SK-N-MC (cell line): ENCODE measurements around the gene EFEMP2.

ENCODE experiments used
- DNase-seq: peaks from one replicate; pipeline ENCODE4 v3.0.0-alpha.2; 2011; ENCODE audit warnings: low read depth, low spot score
- H3K27ac ChIP-seq: fragments of 200-600 bp; sonication (generic); 2 replicates; pipeline ENCODE4 v1.5.1; 2016; ENCODE audit warnings: mixed run types
- H3K36me3 ChIP-seq: fragments of 200-600 bp; sonication (generic); 2 replicates; pipeline ENCODE4 v1.6.1; 2017; ENCODE audit warnings: antibody characterized with exemption, low read length, mixed read lengths; ENCODE audit not compliant: insufficient read depth
- H3K4me3 ChIP-seq: fragments of 200-600 bp; sonication (generic); 2 replicates; pipeline ENCODE4 v1.5.1; 2016
- H3K9ac ChIP-seq: fragments of 200-600 bp; sonication (generic); 2 replicates; pipeline ENCODE4 v1.8.0; 2017; ENCODE audit warnings: mixed run types, mixed read lengths; ENCODE audit not compliant: insufficient read length
- H3K9me3 ChIP-seq: fragments of 200-600 bp; sonication (generic); 2 replicates; pipeline ENCODE4 v1.6.1; 2017; ENCODE audit warnings: low read depth, mild to moderate bottlenecking, antibody characterized with exemption, low read length, moderate library complexity, mixed read lengths
- EZH2 ChIP-seq: fragments of 200-600 bp; sonication (generic); IDR thresholded peaks from one replicate; pipeline ENCODE4 v1.6.1; 2017; ENCODE audit warnings: antibody characterized with exemption
- FOXP2 ChIP-seq: optimal IDR thresholded peaks from 2 replicates; pipeline ENCODE3; 2011; ENCODE audit warnings: mild to moderate bottlenecking, moderate library complexity; ENCODE audit not compliant: insufficient read depth; ENCODE audit errors: extremely low read length, control extremely low read depth
- POLR2AphosphoS5 ChIP-seq: IDR thresholded peaks from 2 replicates; pipeline ENCODE4 v1.6.1; 2012; ENCODE audit warnings: mild to moderate bottlenecking, low read depth, low read length, borderline replicate concordance

Gene EFEMP2

GRCh38 chr11:65817312-65817834 lies 55.2 kb downstream of the EFEMP2 start:
- Histone ChIP-seq H3K27ac (no peak overlapping the region), H3K9me3 (no peaks in the 10 kb centered on the region), H3K4me3 (peak overlapping the region; percentile 83), H3K36me3 (no peaks in the 10 kb centered on the region), H3K9ac (peak overlapping the region; percentile 81)
- TF ChIP-seq FOXP2 (no peak), EZH2 (no peak), POLR2AphosphoS5 (no peak)
- DNase-seq = no peak

GRCh38 chr11:65816696-65817095 lies 55.9 kb downstream of the EFEMP2 start:
- no peak overlapping the region for H3K27ac ChIP-seq
- no peak overlapping the region for H3K9ac ChIP-seq
- no peaks in the 10 kb centered on the region for H3K9me3 ChIP-seq
- DNase-seq = no peak
- no peak overlapping the region for H3K4me3 ChIP-seq
- no peaks in the 10 kb centered on the region for H3K36me3 ChIP-seq
- TF ChIP-seq FOXP2 (no peak), EZH2 (no peak), POLR2AphosphoS5 (no peak)
